ENCODE results near the gene SPPL2A.
"Not testable (repeated sequence)": the region's sequence is repeated elsewhere in the genome, so short reads cannot be mapped to it uniquely, and the experiment has no call there.

SPPL2A gene

DNA sequence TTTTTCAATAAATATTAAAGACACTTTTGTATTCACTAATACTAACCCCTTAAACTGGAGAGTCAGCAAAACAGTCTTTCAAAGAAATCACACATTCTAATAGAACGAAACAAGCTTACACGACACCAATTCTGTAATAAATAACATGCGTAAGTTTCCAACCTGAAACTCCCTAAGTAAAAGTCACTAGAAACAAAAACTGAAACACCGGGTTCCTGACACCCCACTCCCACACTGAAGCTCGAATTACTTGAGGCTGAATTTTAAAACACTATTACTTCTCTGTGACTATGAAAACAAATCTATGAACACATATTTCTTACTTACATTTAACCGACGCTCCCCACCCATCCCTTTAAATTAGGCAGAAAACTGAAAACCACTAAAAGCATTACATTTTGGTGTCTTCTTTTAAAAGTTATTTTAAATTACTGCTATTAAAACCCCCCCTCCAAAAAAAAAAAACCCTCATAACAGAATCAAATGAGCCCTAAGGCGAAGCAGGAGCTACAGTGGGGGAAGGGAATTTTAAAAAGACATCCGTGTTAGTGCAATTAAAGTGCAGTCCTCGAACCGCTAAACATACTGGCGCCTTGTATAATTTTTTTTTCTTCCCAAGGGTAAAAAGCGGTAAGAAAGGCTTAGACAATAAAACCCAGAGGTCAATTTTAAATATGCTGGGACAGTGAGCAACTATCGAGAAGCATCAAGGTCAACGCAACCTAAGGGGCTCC, 878 bp downstream of the SPPL2A start:
- no peak for DNase-seq

DNA sequence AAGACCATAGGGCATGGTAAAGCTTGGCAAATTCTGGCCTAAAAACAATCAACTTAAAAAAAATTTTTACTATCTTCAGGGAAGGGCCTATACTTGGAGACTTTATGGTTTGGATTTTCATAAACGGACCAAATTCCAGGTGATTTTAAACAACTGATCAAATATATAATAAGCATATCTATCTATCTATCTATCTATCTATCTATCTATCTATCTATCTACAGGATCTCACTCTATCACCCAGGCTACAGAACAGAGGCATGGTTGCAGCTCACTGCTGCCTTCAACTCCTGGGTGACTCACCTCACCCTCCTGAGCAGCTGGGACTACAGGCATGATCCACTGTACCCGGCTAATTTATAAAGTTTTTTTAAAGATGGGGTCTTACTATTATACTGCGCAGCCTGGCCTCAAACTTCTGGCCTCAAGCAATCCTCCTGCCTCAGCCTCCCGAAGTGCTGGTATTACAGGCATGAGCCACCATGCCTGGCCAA, 6.7 kb downstream of the SPPL2A start:
- no peak for DNase-seq

DNA sequence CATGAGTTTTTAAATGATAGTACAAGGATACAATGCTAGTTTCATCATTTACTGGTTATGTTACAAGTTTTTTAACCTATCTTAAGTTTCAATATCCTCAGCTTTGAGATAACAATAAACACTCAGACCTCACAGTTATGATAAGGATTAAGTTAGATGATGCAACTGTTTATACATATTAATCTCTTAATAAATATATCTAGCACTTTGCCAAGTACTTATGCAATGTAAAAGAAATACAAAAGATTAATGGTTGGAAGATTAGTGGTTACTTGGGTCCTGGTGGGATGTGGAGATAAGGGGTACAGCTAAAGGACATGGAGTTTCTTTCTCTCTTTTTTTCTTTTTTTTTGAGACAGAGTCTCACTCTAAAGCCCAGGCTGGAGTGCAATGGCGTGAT, 12.0 kb downstream of the SPPL2A start:
- DNase-seq, result no peak

DNA sequence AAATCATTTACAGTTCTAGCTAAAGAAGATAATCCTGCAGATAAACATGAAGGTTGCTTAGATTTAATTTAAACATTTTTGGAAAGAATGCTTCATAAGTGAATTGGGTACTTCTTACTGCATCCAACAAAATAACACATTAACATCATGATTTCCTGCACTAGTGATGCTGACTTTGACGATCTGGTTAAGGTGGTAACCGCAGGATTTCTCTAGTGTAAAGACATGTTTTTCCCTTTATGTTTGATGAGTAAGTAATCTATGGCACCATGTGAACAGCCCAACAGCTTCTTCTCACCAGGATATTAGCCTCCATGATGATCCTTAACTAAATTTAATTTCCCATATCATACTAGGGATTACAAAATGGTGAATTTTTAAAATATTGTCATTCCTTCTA, 14.1 kb downstream of the SPPL2A start:
- no peak for DNase-seq

DNA sequence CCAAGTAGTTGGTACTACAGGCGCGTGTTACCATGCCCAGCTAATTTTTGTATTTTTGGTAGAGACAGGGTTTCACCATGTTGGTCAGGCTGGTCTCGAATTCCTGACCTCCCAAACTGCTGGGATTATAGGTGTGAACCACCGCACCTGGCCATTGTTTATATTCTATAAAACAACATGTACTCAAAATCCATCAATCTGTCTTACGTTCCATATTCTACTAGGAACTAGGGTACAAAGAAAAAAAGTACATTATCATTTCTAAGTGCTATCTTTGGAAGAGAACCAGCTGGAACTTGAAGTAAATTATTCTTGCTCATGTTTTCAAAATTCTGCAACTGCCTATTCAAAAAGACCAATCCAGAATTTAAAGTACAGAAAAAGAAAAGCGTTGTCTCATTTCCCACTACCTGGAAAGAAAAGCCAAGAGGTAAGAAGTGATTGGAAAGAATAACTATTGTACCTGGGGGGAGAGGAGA, 15.2 kb downstream of the SPPL2A start:
- no peak for DNase-seq

DNA sequence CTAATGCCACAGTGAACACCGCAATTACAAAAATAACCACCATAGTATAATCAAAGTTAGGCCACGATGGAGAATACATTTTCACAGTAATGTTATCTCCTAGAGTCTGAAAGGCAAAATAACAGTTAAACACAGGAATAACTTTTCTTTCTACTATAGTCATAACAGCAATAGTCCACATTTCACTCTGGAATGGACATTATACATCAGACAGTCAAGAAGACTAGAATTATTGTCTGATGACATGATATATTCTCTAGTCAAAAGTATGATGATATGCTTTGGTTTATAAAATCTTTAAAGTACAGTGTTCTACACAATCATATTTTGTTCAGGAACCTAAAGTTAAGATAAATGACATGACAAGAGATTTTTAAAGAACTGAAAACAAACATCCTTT, 18.0 kb downstream of the SPPL2A start:
- no peak for DNase-seq

DNA sequence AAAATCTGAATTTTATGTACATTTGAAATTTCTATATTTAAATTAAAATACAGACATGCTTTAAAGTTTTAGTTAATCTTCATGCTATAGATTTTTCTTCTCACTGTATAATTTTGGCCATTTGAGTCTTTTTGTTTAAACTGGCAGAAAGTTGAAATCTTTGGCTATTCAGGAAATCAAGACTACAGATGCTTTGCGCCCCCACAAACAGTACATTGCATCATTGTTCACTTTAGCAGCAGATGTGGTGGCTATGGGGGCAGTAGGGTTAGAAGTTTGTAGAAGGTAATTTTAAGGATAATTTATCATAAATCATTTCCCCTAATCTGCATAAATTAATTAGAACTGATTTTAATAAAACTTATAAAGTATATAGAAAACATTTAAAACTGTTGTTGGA, 20.9 kb downstream of the SPPL2A start:
- DNase-seq, result no peak

DNA sequence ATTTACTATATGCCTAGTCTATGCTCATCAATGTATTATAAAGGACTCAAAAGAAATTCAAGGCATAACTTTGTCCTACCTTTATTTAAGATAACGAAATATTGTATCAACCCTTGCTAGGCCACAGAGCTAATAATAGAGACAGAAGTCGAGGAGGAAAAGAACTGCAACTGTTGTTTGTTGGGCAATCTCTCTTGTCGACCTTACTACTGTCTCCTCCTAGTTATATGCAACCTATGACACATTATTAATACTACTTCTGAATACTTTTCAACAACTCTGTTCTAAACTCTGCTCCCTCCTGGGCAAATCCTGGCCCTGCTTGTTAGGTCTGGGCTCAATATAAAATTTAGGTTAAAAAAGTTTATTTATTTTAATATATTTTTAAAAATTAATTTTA, 24.6 kb downstream of the SPPL2A start:
- DNase-seq, result no peak

DNA sequence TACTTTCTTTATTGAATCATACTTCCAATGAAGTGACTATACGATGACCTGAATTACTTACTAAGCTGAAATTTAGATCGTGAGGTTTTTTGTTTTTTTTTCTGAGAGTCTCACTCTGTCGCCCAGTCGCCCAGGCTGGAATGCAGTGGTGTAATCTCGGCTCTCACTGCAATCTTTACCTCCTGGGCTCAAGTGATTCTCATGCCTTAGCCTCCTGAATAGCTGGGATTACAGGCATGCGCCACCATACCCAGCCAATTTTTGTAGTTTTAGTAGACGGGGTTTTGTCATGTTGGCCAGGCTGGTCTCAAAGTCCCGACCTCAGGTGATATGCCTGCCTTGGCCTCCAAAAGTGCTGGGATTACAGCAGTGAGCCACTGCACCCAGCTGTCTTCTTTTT, 28.7 kb downstream of the SPPL2A start:
- no peak for DNase-seq

DNA sequence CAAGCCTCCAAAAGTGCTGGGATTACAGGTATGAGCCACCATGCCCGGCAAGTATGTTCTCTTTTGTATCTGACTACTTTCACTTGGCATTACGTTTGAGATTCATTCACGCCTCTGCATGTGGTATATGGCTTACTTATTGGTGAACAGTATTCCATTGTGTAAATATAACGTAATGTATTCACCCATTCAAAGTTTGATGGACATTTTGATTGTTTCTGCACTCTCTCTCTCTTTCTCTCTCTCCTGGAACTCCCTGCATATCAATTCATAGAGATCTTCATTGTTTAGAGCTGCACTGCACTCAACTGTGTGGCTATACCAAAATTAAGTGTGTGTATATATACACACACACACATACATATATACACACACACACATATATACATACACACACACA, 30.4 kb downstream of the SPPL2A start:
- no peak for DNase-seq

DNA sequence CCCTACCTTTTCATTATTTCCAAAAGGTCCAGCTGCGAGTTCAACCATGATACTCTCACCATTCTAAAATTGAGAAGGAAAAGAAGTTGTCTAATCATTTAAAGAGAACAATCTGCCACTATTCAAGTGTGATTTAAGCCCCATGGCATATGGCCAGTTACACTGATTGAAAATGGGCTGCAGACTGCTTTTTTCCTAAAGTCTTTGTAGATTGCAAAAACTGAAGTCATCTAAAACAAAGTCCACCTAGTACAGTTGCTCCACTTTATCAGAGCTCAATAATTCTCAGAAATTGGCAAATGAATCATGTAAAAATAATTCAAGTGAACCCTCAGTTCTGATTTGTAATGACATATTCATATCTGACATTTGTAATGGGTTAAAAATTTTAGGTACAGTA, 39.2 kb downstream of the SPPL2A start:
- DNase-seq, result no peak

DNA sequence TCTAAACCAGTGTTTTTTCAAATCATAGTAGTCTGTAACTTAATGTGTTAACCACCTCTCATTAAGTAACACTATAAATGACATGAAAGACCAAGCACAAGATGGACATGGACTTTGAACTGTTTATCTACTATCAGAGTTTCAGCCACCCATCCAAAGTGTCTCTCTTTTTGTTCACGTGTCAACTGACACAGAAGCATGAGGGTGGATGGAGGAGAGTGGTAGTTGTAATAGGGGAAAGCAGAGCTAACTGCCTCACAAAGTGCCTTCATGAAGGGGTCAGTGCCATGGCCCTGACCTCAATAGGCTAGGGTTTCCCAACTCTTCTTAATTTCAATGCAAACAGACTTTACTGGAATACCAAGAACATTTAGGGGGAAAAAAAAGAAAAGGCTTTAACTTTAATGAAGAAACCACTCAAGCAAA, 46.8 kb downstream of the SPPL2A start:
- no peak for DNase-seq

DNA sequence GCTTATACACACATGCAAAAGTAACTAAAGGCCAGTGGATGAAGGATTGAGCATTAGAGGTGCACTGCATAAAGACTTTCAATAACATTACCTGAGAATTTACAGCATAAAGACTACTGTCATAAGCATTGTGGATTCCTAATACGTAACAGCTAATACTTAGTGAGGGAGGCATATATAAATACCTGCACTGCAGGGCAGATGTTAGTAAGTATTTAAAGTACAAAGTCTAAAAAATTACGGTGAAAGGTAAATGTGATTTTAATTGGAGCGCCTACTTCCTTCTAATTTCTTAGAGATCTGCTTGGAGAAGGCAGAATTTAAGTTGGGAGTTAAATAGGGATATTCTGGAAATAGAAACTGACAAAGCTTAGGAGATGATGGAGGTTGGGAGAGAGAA, 53.5 kb downstream of the SPPL2A start:
- no peak for DNase-seq

DNA sequence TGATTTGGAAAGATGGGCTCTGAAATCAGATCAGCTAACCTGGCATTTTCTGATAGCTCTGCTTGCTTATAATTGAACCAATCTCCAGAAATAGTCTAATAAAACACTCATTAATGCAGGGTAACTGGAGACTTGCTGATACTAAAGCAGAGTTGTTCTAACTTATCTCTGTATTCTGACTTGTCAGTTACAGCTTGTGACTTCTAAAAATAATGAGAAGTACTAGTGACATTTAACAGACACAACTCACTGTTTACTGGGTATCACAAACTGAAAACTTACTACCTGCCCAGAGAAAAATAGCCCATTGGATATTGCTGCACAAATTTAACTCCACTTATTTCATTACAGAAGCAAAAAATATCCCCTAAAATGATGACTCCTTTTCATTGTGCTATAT, 54.9 kb downstream of the SPPL2A start:
- DNase-seq, result no peak

DNA sequence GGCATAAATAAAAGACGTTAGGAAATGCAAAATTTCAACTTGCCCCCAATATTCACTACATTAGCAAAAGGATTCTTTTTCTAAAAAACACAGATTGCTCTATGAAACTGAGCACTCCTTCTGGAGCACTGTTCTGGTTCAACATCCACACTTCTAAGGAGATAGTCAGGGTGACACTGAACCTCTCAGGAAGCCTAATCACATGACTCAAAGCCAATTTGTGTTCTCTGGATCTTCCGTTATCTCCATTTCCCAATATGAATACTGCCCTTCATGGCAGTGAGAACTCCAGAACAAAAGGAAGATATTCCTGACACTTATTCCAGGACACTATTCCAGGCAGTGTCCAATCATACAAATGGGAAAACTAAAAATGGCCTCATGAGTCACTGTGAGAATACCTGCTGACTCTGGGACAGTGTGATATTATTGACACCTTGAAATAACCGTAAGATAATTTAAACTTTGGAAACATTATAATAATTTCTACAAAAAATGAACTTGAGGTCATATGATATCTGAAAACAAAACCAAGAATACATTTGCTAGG, 57.6 kb downstream of the SPPL2A start:
- DNase-seq, result no peak

DNA sequence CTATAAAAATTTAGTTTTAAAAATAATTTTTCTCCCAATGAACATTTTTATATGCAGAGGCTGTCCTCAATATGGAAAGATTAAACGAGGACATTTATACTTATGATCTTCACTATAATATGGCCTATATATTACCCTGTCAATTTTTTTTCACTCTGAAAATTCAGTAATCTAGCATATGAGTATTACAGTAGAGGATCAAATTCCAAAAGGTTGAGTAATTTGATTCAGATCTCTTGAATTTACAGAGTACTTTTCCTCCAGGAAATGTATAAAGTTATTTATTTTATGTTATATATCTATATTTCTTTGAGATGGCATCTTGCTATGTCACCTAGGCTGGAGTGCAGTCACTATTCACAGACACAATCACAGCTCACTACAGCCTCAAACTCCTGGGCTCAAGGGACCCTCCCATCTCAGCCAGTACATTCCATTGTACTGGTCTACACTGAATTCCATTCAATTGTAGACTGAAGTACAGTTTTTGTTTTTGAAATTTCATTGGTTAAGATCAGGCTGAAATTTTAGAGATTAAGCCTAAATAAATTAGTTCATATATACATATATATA, 62.7 kb downstream of the SPPL2A start:
- DNase-seq, result no peak

DNA sequence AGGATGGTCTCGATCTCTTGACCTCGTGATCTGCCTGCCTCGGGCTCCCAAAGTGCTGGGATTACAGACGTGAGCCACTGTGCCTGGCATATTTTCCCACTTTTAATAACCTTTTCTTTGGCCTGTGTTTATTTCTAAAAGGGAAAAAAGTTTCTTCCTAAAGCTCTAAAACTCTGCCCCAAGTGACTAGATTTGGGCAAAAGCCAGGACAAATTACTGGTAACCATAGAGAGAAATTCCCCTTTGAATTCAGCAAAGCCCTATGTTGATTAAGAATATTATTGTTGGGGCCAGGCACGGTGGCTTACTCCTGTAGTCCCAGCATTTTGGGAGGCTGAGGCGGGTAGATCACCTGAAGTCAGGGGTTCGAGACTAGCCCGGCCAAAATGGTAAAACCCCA, 67.4 kb downstream of the SPPL2A start:
- no peak for DNase-seq

DNA sequence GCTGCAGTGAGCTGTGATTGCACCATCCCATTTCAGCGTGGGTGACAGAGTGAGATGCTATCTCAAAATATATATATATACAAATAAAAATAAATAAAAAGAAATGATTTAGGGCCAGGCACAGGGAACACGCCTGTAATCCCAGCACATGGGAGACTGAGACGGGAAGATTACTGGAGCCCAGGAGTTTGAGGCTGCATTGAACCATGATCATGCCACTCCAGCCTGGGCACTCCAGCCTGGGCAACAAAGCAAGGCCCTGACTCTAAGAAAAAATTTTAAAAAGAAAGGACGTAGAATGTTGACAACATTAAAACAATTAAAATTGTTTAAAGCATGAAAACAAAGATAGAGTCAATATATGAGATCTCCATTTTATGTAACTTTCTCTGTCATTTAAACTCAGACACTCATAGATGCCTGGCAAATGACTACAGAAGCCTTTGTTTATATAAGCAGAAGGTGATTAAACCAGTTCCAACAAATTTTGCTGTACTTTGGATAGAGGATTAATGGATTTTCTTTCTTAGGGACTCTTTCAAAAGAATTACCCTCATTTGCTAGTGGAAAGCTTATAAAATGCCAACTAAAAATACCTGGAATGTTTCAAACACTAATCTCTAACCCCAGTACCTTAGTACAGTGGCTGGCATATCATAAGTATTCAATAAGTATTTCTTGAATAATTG, 68.3 kb downstream of the SPPL2A start:
- DNase-seq, result no peak

DNA sequence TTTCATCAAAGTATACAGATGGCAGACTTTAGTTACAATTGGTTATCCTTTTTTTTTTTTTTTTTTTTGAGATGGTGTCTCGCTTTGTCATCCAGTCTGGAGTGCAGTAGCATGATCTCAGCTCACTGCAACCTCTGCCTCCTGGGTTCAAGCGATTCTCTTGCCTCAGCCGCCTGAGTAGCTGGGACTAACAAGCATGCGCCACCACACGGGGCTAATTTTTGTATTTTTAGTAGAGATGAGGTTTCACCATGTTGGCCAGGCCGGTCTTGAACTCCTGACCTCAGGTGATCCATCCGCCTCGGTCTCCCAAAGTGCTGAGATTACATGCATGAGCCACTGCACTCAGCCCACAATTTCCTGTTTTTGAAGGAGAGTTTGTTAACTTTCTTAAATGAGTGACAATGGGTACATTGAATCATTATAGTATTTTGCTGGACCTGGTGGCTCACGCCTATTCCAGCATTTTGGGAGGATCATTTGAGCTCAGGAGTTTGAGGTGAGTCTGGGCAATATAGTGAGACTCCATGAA, 70.8 kb downstream of the SPPL2A start:
- not testable (repeated sequence) for DNase-seq

DNA sequence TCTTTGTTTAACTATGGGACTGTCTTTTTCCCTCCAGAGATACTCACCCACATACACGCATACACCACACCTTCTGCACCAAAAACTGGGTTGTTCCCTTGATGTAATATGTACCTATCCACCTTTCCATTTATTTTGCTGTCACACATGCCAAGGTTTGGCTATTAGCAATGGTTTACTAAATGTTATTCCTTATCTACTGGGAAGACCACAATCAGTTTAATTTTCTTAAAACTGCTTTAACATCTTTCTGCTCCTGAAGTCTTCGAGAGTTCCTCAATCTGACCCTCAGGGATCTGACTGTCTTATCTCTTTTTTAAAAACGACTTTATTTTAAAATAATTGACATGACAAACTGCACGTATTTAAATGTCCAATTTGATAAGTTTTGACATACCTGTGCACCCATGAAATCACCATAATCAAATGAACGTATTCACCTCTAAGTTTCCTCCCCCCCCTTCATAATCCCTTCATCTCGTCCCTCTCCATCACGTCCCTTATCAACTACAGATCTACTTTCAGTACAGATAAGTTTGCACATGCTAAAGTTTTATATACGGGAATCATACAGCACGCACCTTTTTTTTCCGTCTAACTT, 78.1 kb downstream of the SPPL2A start:
- no peak for DNase-seq

DNA sequence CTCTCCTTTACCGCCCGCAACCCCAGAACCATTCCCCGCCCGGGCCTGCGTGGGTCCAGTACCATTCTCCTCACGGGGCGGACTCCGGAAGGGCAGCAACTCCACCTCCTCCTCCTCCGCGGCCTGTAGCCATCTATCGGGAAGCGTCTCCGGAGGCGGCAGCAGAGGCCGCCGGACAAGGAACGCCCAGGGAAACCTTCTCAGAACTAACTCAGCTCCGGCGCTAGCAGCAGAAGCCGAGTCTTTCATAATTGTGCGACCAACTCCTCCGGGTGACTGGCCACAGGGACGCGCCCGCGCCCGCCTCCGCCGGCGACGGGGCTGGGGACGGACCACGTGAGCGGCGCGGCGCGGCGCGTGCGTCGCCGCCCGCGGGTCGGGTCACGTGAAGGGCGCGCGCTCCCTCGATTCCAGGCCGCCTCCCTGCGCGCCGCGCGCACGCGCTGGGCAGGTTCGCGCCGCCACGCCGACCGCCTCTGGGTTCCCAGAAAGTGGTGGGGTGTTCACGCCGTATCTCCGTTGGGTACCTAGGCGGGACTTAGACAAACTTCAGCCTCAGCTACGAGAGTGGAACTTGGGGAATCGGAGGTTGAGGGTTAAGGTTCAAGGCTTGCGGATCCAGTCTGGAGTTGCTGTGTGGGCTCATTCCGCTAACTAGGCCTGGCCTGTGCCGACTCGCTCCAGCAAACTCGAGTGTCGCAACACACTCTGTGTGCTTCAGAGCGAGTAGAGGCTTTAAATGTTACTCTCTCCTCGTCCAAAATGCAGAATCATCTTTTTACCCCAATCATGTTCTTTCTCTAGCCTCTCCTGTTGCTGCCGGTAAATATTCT, 78.8 kb downstream of the SPPL2A start, which contains the start of gene TRPM7:
TSS of gene TRPM7 (minus strand) at position 329 of the 833 bp plus-strand sequence. CDS start at position 65, 264 bp downstream.
- peak; percentile 87 for DNase-seq

DNA sequence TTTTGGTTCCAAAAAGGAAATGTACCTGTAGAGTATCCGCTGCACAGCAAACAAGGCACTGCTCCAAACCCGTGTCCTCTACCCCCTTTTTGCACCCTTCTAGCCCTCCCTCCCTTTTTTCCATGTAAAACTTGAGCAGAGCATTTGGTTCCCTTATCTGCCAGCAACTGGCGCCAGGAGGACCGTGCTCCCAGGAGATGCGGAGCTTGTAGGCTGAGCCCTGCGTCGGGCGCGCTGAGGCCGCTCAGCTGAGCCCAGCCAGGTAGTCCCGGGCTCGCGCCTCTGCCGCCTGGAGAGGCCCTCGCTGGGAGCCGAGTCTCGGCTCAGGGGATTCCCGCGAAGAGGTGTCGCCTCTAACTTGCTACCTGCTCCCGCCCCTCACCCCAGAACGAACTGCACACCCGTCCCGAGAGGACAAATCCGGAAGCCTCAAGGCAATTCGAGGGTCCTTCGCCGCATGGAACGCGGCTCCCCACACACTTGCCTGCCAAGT, 79.5 kb downstream of the SPPL2A start:
- peak; percentile 77 for DNase-seq

Measured in CD4-positive, alpha-beta T cell treated with Interleukin-15 for 1 hour (primary cell).